Peyer's patch (tissue), 4 donors: ENCODE measurements around the gene PRR5L. TPM values are rescaled to one million over a fixed set of nuclear protein-coding genes. Genes with fewer than 3 reads are reported as not detected.
A peak's percentile ranks its signal among the peaks of the same experiment; 100 is the strongest.
"Not testable (repeated sequence)": the region's sequence is repeated elsewhere in the genome, so short reads cannot be mapped to it uniquely, and the experiment has no call there.

Experiments used
- DNase-seq, 3 donors: peaks; one replicate each; pipeline ENCODE4 v3.0.0-alpha.2; 2017 to 2019
- H3K27ac ChIP-seq, 4 donors: fragments of 200-600 bp; sonication (generic); one replicate each; pipeline ENCODE4 v1.5.1; 2016 to 2019
- H3K27me3 ChIP-seq, 2 donors: fragments of 200-600 bp; sonication (generic); one replicate each; pipeline ENCODE4 v1.5.1; 2019
- H3K36me3 ChIP-seq, 3 donors: fragments of 200-600 bp; sonication (generic); one replicate each; pipeline ENCODE4 v1.5.1; 2016 to 2019
- H3K4me1 ChIP-seq, 4 donors: fragments of 200-600 bp; sonication (generic); one replicate each; pipeline ENCODE4 v1.5.1; 2016 to 2019
- H3K4me3 ChIP-seq, 4 donors: fragments of 200-600 bp; sonication (generic); 1 replicate in 3 of 4; 2 replicates in 1 of 4; pipeline ENCODE4 v1.5.1; 2016 to 2019; ENCODE audit warnings: mild to moderate bottlenecking in 1 of 4
- H3K9me3 ChIP-seq, 4 donors: fragments of 200-600 bp; sonication (generic); one replicate each; pipeline ENCODE4 v1.5.1; 2016 to 2019; ENCODE audit warnings: mild to moderate bottlenecking in 1 of 4
- CTCF ChIP-seq, 6 experiments: fragments of 450-650 bp in 4 of 6; fragments of 200-600 bp in 2 of 6; sonication (generic) in 1 of 6; IDR thresholded peaks; one replicate each; pipeline ENCODE4 v1.5.1; 2017 to 2019; ENCODE audit warnings: antibody characterized with exemption in 6 of 6, mild to moderate bottlenecking in 3 of 6, moderate library complexity in 1 of 6
- POLR2A ChIP-seq, 2 donors: fragments of 450-650 bp; IDR thresholded peaks; one replicate each; pipeline ENCODE4 v1.5.1; 2017; ENCODE audit warnings: antibody characterized with exemption in 2 of 2, mild to moderate bottlenecking in 2 of 2, moderate library complexity in 2 of 2
- total RNA-seq, 4 donors: library from RNA; depleted of rRNA; stranded (reverse); fragments of >200 nt; gene quantifications; one replicate each; pipeline ENCODE4 v1.1.0, GENCODE V29; 2016

The PRR5L gene
- total RNA-seq, 4 donors from 2014 or later = 74.3 to 100 (median 89.9) TPM

GRCh38 chr11:36471577-36471976, 175.5 kb downstream of the PRR5L start:
- Histone ChIP-seq H3K27ac (no peak overlapping the region), H3K36me3 (no peaks in the 10 kb centered on the region), H3K9me3 (no peaks in the 10 kb centered on the region), H3K27me3 (no peaks in the 10 kb centered on the region), H3K4me3 (no peak overlapping the region), H3K4me1 (no peaks in the 10 kb centered on the region)
- no peak for TF ChIP-seq CTCF (IDR thresholded peaks at IDR 0.05)
- no peak for TF ChIP-seq POLR2A (IDR thresholded peaks at IDR 0.05)
- no peak for DNase-seq

GRCh38 chr11:36475192-36475591, 179.1 kb downstream of the PRR5L start:
- no peaks in the 10 kb centered on the region for H3K9me3 ChIP-seq

GRCh38 chr11:36478700-36479329, 182.7 kb downstream of the PRR5L start:
- Histone ChIP-seq H3K27ac (no peak overlapping the region), H3K9me3 (no peaks in the 10 kb centered on the region), H3K27me3 (no peaks in the 10 kb centered on the region), H3K4me1 (peaks cover 0 to 8% (median 0%) of the 10 kb centered on the region in 4 donors), H3K4me3 (no peak overlapping the region), H3K36me3 (peaks cover 0 to 5% (median 0%) of the 10 kb centered on the region in 3 donors)
- DNase-seq = peak in 1 of 3 donors; percentile 60
- TF ChIP-seq CTCF (IDR thresholded peaks at IDR 0.05) (peak in 4 of 6 experiments; percentile 48 to 72 (median 61)), POLR2A (IDR thresholded peaks at IDR 0.05) (no peak)

More at GRCh38 chr11:36475192-36475591, 179.1 kb downstream of the PRR5L start:
- Histone ChIP-seq H3K27ac (no peak overlapping the region), H3K36me3 (no peaks in the 10 kb centered on the region), H3K4me1 (peaks cover 0 to 8% (median 0%) of the 10 kb centered on the region in 4 donors), H3K4me3 (no peak overlapping the region), H3K27me3 (no peaks in the 10 kb centered on the region)
- TF ChIP-seq CTCF (IDR thresholded peaks at IDR 0.05) = no peak
- TF ChIP-seq POLR2A (IDR thresholded peaks at IDR 0.05) = no peak
- DNase-seq = no peak

- Histone ChIP-seq H3K4me3 (no peak overlapping the region), H3K27me3 (no peaks in the 10 kb centered on the region), H3K36me3 (peaks cover 0 to 19% (median 0%) of the 10 kb centered on the region in 3 donors), H3K27ac (no peak overlapping the region), H3K4me1 (peaks cover 0 to 8% (median 0%) of the 10 kb centered on the region in 4 donors), H3K9me3 (no peaks in the 10 kb centered on the region)
- TF ChIP-seq CTCF (IDR thresholded peaks at IDR 0.05) (no peak), POLR2A (IDR thresholded peaks at IDR 0.05) (no peak)
- DNase-seq = no peak
These were observed 184.7 kb downstream of the PRR5L start for GRCh38 chr11:36480833-36481232.

GRCh38 chr11:36483042-36483441, 187.0 kb downstream of the PRR5L start:
- not testable (repeated sequence) for H3K4me3 ChIP-seq, H3K4me1 ChIP-seq
- H3K36me3 ChIP-seq = peaks cover 0 to 36% (median 0%) of the 10 kb centered on the region in 3 donors

GRCh38 chr11:36485298-36486002, 189.4 kb downstream of the PRR5L start:
- Histone ChIP-seq H3K4me3 (no peak overlapping the region), H3K4me1 (peaks cover 0 to 4% (median 0%) of the 10 kb centered on the region in 4 donors), H3K27ac (no peak overlapping the region), H3K27me3 (no peaks in the 10 kb centered on the region), H3K9me3 (no peaks in the 10 kb centered on the region), H3K36me3 (peaks cover 0 to 60% (median 0%) of the 10 kb centered on the region in 3 donors)
- no peak for DNase-seq
- TF ChIP-seq CTCF (IDR thresholded peaks at IDR 0.05) (no peak), POLR2A (IDR thresholded peaks at IDR 0.05) (no peak)

More at GRCh38 chr11:36483042-36483441, 187.0 kb downstream of the PRR5L start:
- not testable (repeated sequence) for H3K9me3 ChIP-seq, H3K27me3 ChIP-seq, H3K27ac ChIP-seq, DNase-seq
